Hepatocyte (in vitro differentiated cells): ENCODE results near the gene BAIAP2L1.

ENCODE experiments used
- CTCF ChIP-seq: fragments of 200-600 bp; sonication (generic); IDR thresholded peaks from 2 replicates; pipeline ENCODE4 v1.5.1; 2016; ENCODE audit warnings: antibody characterized with exemption, mild to moderate bottlenecking; ENCODE audit not compliant: poor library complexity
- EZH2 ChIP-seq: fragments of 200-600 bp; sonication (generic); IDR thresholded peaks from 2 replicates; pipeline ENCODE4 v1.6.1; 2016; ENCODE audit warnings: antibody characterized with exemption, mild to moderate bottlenecking, borderline replicate concordance
- EZH2phosphoT487 ChIP-seq: fragments of 200-600 bp; sonication (generic); IDR thresholded peaks from one replicate; pipeline ENCODE4 v1.6.1; 2018; ENCODE audit warnings: antibody characterized with exemption, mild to moderate bottlenecking, low read depth, moderate library complexity; ENCODE audit not compliant: unreplicated experiment, severe bottlenecking

- TF ChIP-seq CTCF, result no peak
- TF ChIP-seq EZH2, result no peak
- TF ChIP-seq EZH2phosphoT487, result no peak
Observed at GRCh38 chr7:98286701-98287485, 114.0 kb downstream of the BAIAP2L1 start.
